ENCODE results near the gene RERE. TPM values are rescaled to one million over a fixed set of nuclear protein-coding genes. Genes with fewer than 3 reads are reported as not detected.

RERE gene
- total RNA-seq, 1 experiment from 2014 or later = 13.1 TPM

DNA sequence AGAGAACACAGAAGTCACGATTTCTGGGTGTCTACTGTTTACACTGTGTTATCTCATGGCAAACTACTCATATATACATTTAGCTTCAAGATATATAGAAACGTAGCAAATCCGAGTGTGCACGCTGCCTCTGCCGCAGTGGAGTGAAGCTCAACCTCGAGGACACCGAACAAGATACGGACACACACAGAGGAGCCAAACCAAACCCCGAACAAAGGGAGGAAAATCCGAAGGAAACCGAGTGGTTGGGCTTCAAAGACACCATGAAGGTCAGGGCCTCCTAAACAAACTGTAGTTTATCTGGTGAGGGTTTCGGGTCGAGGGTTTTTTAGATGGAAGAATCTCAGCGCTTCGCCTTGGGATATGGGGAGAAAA is 465.0 kb downstream of the RERE start:
- no peak for DNase-seq (ENCODE audit: low read depth)

DNA sequence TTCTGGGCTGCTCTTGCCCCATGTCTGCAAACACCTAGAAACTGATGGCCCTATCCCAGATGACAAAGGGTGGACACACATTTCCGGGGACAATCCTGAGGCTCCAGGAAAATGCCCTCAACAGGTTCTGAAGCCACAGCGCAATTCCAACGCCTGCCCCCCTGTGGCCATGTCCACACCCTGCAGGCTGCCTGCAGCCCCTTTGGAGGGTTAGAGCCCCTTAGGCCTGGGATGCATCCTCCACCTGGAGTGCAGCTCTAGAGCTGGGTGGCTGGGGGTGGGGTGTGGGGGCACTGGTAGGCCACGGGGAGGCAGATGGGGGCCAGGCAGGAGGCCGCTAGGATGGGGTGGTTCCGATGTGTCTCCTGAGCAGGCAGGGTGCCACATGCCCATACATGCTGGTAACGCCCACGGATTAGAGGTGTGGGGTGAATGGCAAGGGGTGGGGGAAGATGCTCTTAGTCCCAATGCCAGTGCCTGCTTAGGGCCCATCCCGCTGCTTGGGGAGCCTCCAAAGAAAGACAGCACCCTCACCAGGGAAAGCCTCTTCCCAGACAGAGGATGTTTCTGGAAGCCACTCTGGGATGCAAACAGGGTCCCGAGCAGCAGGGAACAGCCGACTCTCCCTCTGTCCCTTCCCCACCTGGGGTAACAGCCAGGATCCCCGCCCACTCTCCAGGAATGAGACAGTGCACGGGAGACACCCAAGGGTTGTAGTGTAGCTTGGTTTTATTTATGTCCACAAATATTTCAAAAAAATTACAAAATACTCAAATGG is 465.6 kb downstream of the RERE start:
- no peak for DNase-seq (ENCODE audit: low read depth)

DNA sequence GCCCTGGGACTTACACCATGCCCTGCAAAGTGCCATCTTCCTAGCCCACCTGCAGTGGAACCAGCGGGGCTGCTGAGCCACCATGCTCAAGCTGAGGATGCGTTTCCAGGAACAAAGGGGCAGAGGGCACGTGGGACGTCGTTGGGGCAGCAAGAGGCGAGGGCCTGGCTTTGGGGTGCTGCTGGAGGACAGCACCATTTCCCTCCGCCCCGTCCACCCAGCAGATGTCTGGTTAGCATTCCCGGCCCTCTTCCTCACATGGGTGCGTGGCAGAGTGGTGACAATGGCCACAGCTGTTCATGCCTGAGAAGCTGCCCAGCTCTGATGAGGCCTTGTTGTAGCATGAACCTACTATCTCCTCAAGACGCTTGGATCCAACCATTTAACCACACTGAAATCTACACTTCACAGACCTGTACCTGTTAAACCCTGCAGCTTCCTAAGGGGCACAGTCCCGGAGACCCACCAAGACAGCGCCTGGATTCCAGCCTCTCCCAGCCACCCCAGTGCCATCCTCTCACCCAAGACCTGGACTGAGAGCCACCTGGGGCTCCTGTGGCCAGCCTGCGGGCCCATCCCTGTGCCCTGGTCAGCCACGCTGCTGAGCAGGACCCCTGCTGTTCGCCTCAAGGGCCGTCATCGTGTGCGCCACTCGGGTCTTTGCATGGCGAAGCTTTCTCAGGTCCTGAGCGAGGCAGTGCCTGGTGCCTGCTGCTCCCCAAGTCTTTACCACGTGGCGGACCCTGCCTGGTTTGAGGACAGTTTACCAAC is 466.3 kb downstream of the RERE start:
- no peak for DNase-seq (ENCODE audit: low read depth)

DNA sequence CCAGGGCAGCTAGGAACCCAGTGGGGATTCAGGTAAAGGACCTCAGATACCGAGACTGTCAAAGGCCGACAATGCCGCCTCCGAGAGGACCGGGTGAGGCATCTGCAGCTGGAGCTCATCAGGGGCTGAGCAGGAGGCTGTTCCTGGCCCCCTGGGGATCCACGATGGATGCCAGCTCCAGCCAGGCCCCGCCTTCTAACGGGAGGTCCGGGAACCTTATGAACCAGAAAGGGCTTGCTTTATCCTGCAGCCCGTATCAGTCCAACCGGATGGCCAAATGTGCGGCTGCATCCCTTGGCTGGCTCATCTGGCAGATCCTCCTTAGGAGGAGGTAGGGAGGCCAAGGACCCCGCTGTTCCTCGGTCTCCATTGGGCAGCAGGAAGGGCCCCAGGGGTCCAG is 467.5 kb downstream of the RERE start:
- DNase-seq (ENCODE audit: low read depth) = no peak

DNA sequence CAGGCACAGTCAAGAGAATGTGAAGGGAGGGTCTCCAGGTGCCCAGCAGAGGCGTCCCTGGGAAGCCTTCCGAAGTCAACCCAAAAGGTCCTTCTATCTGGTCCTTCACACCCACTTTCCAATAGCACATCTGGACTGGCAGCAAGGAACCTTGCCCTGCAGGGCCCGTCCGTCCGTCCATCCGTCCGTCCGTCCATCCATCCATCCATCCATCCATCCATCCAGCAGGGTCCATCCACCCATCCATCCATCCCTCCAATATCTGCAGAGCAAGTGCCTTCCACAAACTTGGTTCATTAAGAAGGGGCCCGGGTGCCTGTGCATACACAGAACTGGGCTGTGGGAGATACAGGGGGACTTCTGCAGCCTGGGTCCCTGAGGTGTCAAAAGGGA is 468.0 kb downstream of the RERE start:
- DNase-seq (ENCODE audit: low read depth) = no peak

DNA sequence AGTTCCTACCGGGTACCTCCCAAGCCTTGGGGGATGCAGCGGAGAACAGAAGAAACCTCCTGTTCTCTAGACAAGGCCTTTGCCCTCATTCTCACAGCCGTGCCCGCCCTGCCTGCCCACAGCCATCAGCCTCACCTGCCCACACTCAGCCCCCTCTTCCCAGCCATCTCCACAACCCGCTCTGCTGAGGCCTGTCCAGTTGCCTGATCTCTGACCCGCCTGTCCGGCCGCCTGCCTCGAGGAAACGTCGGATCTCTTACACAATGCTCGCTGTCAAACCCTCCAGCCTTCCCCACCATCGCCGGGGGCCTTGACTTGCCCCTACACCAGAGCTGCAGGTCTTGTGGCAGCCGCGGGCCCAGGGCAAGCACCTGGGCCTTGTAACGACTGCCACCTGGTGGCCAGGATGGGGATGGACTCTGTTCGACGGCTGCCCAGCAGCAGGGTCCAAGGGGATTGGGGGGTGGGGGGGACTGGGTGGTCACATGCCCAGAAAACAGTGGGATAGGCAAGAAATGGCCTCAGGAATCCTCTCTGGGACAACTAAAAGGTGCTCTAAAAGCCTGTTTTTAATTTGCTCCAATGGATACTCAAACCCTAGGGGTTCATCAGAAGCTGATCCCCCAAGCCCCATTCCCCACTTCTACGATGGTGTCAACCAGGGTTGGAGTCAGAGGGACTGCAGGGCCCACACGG is 468.5 kb downstream of the RERE start:
- peak; percentile 57 for DNase-seq (ENCODE audit: low read depth)

GRCh38 chr1:8348047-8348776 is 469.2 kb downstream of the RERE start:
- DNase-seq (ENCODE audit: low read depth) = no peak

DNA sequence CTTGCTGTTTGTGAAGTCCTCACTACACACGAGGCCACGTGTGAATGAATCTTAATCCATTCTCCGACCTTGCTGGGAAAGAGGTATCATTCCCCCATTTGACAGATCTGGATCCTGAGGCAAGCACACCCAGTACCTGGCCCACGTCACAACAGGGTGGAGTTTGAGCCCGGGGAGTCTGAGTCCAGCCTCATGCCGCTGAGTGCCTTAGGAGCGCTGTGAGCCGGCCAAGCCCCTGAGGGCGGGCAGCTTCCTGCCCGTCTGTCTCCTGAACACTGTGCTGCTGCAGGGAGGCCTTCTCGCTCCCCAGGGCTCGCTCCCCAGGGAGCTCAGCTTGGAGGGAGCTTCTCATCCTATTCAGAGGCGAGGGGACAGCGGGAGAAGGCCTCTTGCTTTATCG is 469.8 kb downstream of the RERE start:
- peak; percentile 35 for DNase-seq (ENCODE audit: low read depth)

GRCh38 chr1:8345621-8346415 is 471.6 kb downstream of the RERE start:
- no peak for DNase-seq (ENCODE audit: low read depth)

GRCh38 chr1:8344893-8345507 is 472.4 kb downstream of the RERE start:
- no peak for DNase-seq (ENCODE audit: low read depth)

GRCh38 chr1:8343464-8344001 is 473.9 kb downstream of the RERE start:
- peak; percentile 97 for DNase-seq (ENCODE audit: low read depth)

DNA sequence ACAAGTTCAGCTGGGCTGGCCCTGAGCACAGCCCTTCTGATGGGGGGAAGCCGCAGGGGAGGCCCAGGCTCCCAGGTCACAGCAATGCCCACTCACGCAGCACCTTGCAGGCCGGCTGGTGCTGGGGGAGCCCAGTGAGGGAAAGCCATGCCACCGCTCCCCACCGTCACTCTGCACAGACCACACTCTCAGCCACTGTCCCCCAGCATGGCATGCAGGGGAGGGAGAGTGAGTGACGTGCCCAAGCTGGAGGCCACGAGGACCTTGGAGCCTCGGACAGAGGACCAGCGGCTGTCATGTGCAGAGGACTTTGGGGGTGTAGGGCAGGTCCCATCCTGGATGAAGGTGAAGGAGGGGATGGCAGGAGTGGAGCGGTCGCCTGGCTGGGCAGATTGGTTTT is 474.4 kb downstream of the RERE start:
- no peak for DNase-seq (ENCODE audit: low read depth)

- no peak for DNase-seq (ENCODE audit: low read depth)
Measured at GRCh38 chr1:8342325-8342724, 475.1 kb downstream of the RERE start.

DNA sequence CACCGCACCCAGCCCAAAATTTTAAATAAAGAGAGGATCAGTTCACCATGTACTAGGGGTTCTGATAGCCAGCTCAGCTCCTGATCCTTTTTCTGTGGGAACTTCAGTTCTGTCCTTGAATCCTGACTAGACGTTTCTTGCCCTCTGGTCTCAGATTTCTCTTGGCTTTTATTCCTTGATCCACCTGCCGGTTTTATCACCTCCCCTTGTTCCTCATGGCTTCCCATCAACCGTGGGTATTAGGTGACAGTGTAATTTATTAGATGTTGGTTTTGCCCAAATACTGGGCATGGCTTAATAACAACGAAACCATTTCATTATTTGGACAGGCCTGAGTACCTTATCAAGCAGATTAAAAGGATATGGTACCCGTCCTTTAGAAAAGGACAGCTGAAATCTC is 477.0 kb downstream of the RERE start:
- no peak for DNase-seq (ENCODE audit: low read depth)

DNA sequence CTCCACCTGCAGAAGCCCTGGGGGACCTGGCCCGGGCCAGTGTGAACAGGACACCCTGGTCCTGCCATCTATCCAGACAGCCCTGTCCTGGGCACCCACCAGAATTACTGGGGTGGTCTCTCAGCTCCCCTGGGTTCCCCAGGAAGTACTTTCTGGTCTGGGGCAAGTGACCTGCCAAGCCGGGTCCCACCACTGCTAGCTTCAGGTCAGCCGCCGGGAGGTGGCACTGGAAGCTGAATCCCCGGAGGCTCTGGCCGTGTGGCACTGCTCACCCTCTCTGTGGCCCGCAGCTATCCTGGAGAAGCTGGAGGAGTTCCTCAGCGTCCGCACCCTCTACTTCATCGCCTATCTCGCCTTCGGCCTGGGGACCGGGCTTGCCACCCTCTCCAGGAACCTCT is 478.2 kb downstream of the RERE start:
- no peak for DNase-seq (ENCODE audit: low read depth)

DNA sequence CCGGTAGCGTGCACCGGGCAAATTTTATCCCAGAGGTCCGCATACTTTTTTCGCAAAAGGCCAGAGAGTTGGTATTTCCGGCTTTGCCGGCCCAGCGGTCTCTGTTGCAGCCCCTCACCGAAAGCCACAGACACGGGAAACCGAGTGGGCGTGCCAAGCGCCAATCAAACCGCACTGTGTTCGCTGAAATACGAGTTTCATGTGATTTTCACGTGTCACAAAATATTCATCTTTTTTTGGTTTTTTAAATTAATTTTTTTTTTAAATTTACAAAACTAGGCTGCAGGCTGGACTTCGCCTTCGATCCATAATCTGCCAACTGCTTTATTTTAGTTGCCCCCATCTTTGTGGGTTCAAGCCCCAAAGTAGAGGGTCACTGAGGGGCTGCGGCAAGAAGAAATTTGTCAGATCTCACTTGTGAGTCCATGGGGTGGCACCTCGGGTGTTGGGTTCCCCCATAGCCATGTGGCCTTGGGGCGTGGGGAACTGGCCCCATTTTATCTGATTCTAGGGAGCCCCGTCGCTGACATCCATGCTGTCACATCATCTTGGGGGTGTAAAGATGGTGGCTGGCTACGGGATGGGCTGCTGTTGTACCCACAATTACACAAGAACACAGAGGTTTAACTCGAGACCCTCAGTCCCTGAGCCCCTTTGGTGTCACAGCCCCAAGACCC is 478.8 kb downstream of the RERE start:
- DNase-seq (ENCODE audit: low read depth) = no peak

DNA sequence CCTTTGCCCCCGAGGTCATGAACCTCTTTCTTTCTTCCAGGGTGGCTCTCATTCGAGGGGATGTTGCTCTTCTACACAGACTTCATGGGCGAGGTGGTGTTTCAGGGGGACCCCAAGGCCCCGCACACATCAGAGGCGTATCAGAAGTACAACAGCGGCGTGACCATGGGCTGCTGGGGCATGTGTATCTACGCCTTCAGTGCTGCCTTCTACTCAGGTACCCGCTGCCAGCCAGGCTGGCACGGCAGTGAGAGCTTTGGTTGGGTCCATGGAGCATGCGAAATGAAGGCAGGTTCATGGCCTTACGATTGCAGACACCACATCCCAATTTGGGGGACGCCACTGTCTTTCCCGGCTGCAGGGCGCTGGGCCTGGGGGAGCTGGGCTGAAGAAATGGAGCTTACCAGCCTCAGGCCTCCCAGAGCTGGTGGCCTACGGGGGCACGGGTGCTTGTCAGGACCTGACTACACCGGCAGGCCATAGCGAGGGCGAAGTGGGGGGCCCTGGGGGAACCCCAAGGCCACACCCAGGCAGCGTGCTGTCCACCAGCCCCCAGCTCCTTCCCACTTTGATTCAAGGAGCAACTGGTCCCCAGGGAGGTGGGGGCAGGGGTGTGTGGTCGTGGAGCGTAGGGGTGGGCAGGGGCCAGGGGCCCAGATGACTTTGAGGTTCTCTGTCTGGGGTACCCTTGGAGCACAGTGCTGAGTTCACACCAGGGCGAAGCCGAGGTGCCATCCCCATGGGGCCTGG is 479.5 kb downstream of the RERE start:
- no peak for DNase-seq (ENCODE audit: low read depth)

DNA sequence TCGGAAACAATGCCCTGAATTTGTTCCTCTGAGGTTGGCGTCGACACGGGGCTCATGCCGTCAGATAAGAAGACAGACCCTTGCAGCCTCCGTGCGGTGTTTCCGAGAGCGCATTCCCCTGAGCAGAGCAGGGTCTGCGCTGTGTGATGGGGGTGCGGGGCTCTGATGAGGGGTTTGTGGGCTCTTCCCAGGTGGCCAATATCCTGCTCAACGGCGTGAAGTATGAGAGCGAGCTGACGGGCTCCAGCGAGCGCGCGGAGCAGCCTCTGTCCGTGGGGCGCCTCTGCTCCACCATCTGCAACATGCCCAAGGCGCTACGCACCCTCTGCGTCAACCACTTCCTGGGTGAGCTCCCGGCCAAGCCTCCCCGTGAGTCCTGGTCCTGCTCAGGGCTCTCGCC is 482.2 kb downstream of the RERE start:
- no peak for DNase-seq (ENCODE audit: low read depth)

Data from M059J (cell line).